Activated CD4-positive, alpha-beta T cell treated with anti-CD3 and anti-CD28 coated beads, Interleukin-2, amount 10 ng/mL, durations not matched to agents 24 days and 14 days (primary cell): Measurements from ENCODE around the gene ARL3. TPM values are rescaled to one million over a fixed set of nuclear protein-coding genes. Genes with fewer than 3 reads are reported as not detected.
A peak's percentile ranks its signal among the peaks of the same experiment; 100 is the strongest.

Source experiments
- DNase-seq: peaks from one replicate; pipeline ENCODE4 v3.0.0; 2022
- H3K27ac Mint-ChIP-seq: one replicate; pipeline ENCODE4 v1.8.0; 2022; ENCODE audit warnings: mild to moderate bottlenecking, mixed read lengths
- H3K27me3 Mint-ChIP-seq: one replicate; pipeline ENCODE4 v1.8.0; 2022; ENCODE audit warnings: mixed read lengths
- H3K36me3 Mint-ChIP-seq: one replicate; pipeline ENCODE4 v1.8.0; 2022; ENCODE audit warnings: low read depth, mild to moderate bottlenecking, mixed read lengths
- H3K4me1 Mint-ChIP-seq: one replicate; pipeline ENCODE4 v1.8.0; 2021; ENCODE audit warnings: mixed read lengths
- H3K4me3 Mint-ChIP-seq: one replicate; pipeline ENCODE4 v1.8.0; 2022; ENCODE audit warnings: mild to moderate bottlenecking, moderate library complexity, mixed read lengths
- H3K9me3 Mint-ChIP-seq: one replicate; pipeline ENCODE4 v1.8.0; 2021; ENCODE audit warnings: mixed read lengths
- intact Hi-C: fragments of 100-400 bp; cut with micrococcal nuclease; formaldehyde crosslinking; loops from one replicate; pipeline ENCODE4 v1.15.1; 2023
- total RNA-seq: library from RNA; stranded (reverse); gene quantifications from 2 replicates; pipeline ENCODE4 v1.2.3, GENCODE V29; 2022

ARL3 gene
- total RNA-seq, 1 donor from 2014 or later = 6.4 TPM

- Mint-ChIP-seq H3K9me3 (no peaks in the 10 kb centered on the region), H3K4me1 (peaks cover 23% of the 10 kb centered on the region), H3K36me3 (peaks cover 10% of the 10 kb centered on the region), H3K4me3 (no peak overlapping the region), H3K27me3 (no peaks in the 10 kb centered on the region), H3K27ac (no peak overlapping the region)
- intact Hi-C loops = loop anchor here (5.0 kb wide), 1 partner anchor 33 kb away; the partner anchor contains the start of genes ARL3 and SFXN2
- no peak for DNase-seq
Observed at GRCh38 chr10:102679596-102679995, 34.6 kb downstream of the ARL3 start.

GRCh38 chr10:102678842-102679289, 35.3 kb downstream of the ARL3 start:
- Mint-ChIP-seq H3K9me3 (no peaks in the 10 kb centered on the region), H3K4me3 (no peak overlapping the region), H3K27me3 (no peaks in the 10 kb centered on the region), H3K36me3 (peaks cover 8% of the 10 kb centered on the region), H3K27ac (no peak overlapping the region), H3K4me1 (peaks cover 30% of the 10 kb centered on the region)
- DNase-seq = peak; percentile 67
- intact Hi-C loops = loop anchor here (5.0 kb wide), 1 partner anchor 33 kb away; the partner anchor contains the start of genes ARL3 and SFXN2

GRCh38 chr10:102678068-102678400, 36.2 kb downstream of the ARL3 start:
- intact Hi-C loops = loop anchor here (5.0 kb wide), 1 partner anchor 34 kb away; the partner anchor contains the start of genes ARL3 and SFXN2
- peaks cover 34% of the 10 kb centered on the region for H3K4me1 Mint-ChIP-seq
- no peaks in the 10 kb centered on the region for H3K9me3 Mint-ChIP-seq
- no peaks in the 10 kb centered on the region for H3K27me3 Mint-ChIP-seq
- no peak overlapping the region for H3K27ac Mint-ChIP-seq
- no peak for DNase-seq
- no peak overlapping the region for H3K4me3 Mint-ChIP-seq
- peaks cover 2% of the 10 kb centered on the region for H3K36me3 Mint-ChIP-seq

GRCh38 chr10:102677331-102678067, 36.7 kb downstream of the ARL3 start:
- no peak overlapping the region for H3K27ac Mint-ChIP-seq
- H3K4me3 Mint-ChIP-seq = no peak overlapping the region
- peaks cover 36% of the 10 kb centered on the region for H3K4me1 Mint-ChIP-seq

GRCh38 chr10:102676534-102677315, 37.5 kb downstream of the ARL3 start:
- intact Hi-C loops = loop anchor here (5.0 kb wide), 1 partner anchor 36 kb away; the partner anchor contains the start of genes ARL3 and SFXN2
- H3K4me1 Mint-ChIP-seq = peaks cover 29% of the 10 kb centered on the region
- no peaks in the 10 kb centered on the region for H3K9me3 Mint-ChIP-seq

More at GRCh38 chr10:102677331-102678067, 36.7 kb downstream of the ARL3 start:
- DNase-seq = no peak
- Mint-ChIP-seq H3K27me3 (no peaks in the 10 kb centered on the region), H3K9me3 (no peaks in the 10 kb centered on the region), H3K36me3 (peaks cover 2% of the 10 kb centered on the region)
- intact Hi-C loops = loop anchor here (5.0 kb wide), 1 partner anchor 35 kb away; the partner anchor contains the start of genes ARL3 and SFXN2

GRCh38 chr10:102675666-102676533, 38.3 kb downstream of the ARL3 start:
- intact Hi-C loops = loop anchor here (2.0 to 5.0 kb wide), 2 partner anchors 29 to 36 kb away; partner anchors contain the start of genes ARL3 and SFXN2
- Mint-ChIP-seq H3K27ac (peak overlapping the region; percentile 74), H3K36me3 (no peaks in the 10 kb centered on the region), H3K9me3 (no peaks in the 10 kb centered on the region), H3K4me1 (peaks cover 24% of the 10 kb centered on the region), H3K4me3 (no peak overlapping the region), H3K27me3 (no peaks in the 10 kb centered on the region)
- no peak for DNase-seq

More at GRCh38 chr10:102676534-102677315, 37.5 kb downstream of the ARL3 start:
- Mint-ChIP-seq H3K27me3 (no peaks in the 10 kb centered on the region), H3K4me3 (no peak overlapping the region), H3K27ac (no peak overlapping the region), H3K36me3 (peaks cover 2% of the 10 kb centered on the region)
- no peak for DNase-seq

- no peaks in the 10 kb centered on the region for H3K27me3 Mint-ChIP-seq
- no peaks in the 10 kb centered on the region for H3K36me3 Mint-ChIP-seq
- peak overlapping the region; percentile 76 for H3K4me3 Mint-ChIP-seq
- no peak overlapping the region for H3K27ac Mint-ChIP-seq
- intact Hi-C loops = loop anchor here (2.0 to 5.0 kb wide), 2 partner anchors 28 to 37 kb away; partner anchors contain the start of genes ARL3 and SFXN2
- DNase-seq = peak; percentile 64
- H3K9me3 Mint-ChIP-seq = no peaks in the 10 kb centered on the region
- peaks cover 24% of the 10 kb centered on the region for H3K4me1 Mint-ChIP-seq
Observed at GRCh38 chr10:102675011-102675665, 39.1 kb downstream of the ARL3 start.

GRCh38 chr10:102674566-102674965, 39.6 kb downstream of the ARL3 start:
- no peaks in the 10 kb centered on the region for H3K9me3 Mint-ChIP-seq
- intact Hi-C loops = loop anchor here (1.0 to 5.0 kb wide), 3 partner anchors 13 to 172 kb away; partner anchors contain the start of genes ACTR1A and SUFU
- DNase-seq = peak; percentile 75
- H3K27me3 Mint-ChIP-seq = no peaks in the 10 kb centered on the region
- no peaks in the 10 kb centered on the region for H3K36me3 Mint-ChIP-seq
- peak overlapping the region; percentile 76 for H3K4me3 Mint-ChIP-seq
- peaks cover 26% of the 10 kb centered on the region for H3K4me1 Mint-ChIP-seq
- H3K27ac Mint-ChIP-seq = no peak overlapping the region

- H3K36me3 Mint-ChIP-seq = no peaks in the 10 kb centered on the region
Observed at GRCh38 chr10:102673819-102674511, 40.2 kb downstream of the ARL3 start.

GRCh38 chr10:102673236-102673818, 40.9 kb downstream of the ARL3 start:
- Mint-ChIP-seq H3K9me3 (no peaks in the 10 kb centered on the region), H3K36me3 (no peaks in the 10 kb centered on the region), H3K4me1 (peaks cover 27% of the 10 kb centered on the region), H3K4me3 (peak overlapping the region; percentile 76), H3K27me3 (no peaks in the 10 kb centered on the region), H3K27ac (no peak overlapping the region)
- DNase-seq = peak; percentile 56
- intact Hi-C loops = loop anchor here (5.0 kb wide), 1 partner anchor 171 kb away; the partner anchor contains the start of genes ACTR1A and SUFU

More at GRCh38 chr10:102673819-102674511, 40.2 kb downstream of the ARL3 start:
- intact Hi-C loops = loop anchor here (1.0 to 5.0 kb wide), 3 partner anchors 13 to 172 kb away; partner anchors contain the start of genes ACTR1A and SUFU
- H3K27me3 Mint-ChIP-seq = no peaks in the 10 kb centered on the region
- H3K27ac Mint-ChIP-seq = peak overlapping the region; percentile 75
- no peaks in the 10 kb centered on the region for H3K9me3 Mint-ChIP-seq
- H3K4me1 Mint-ChIP-seq = peaks cover 26% of the 10 kb centered on the region
- DNase-seq = peak; percentile 94
- peak overlapping the region; percentile 76 for H3K4me3 Mint-ChIP-seq

- H3K9me3 Mint-ChIP-seq = no peaks in the 10 kb centered on the region
- H3K36me3 Mint-ChIP-seq = no peaks in the 10 kb centered on the region
- no peak for DNase-seq
- H3K27ac Mint-ChIP-seq = no peak overlapping the region
- no peak overlapping the region for H3K4me3 Mint-ChIP-seq
- intact Hi-C loops = loop anchor here (5.0 kb wide), 1 partner anchor 169 kb away; the partner anchor contains the start of genes ACTR1A and SUFU
- H3K4me1 Mint-ChIP-seq = peaks cover 36% of the 10 kb centered on the region
- H3K27me3 Mint-ChIP-seq = no peaks in the 10 kb centered on the region
Observed at GRCh38 chr10:102670871-102671434, 43.2 kb downstream of the ARL3 start.
